Immature natural killer cell (primary cell): ENCODE data around the gene FBLN2. TPM values are rescaled to one million over a fixed set of nuclear protein-coding genes. Genes with fewer than 3 reads are reported as not detected.

ENCODE experiments used
- DNase-seq, 3 donors: peaks; one replicate each; pipeline ENCODE4 v3.0.0; 2022; ENCODE audit warnings: mixed read lengths in 1 of 3
- H3K27ac Mint-ChIP-seq, 6 donors: one replicate each; pipeline ENCODE4 v1.8.0; 2020; ENCODE audit warnings: mixed read lengths in 6 of 6, mild to moderate bottlenecking in 5 of 6, inconsistent platforms in 4 of 6, moderate library complexity in 3 of 6
- H3K27me3 Mint-ChIP-seq, 3 donors: one replicate each; pipeline ENCODE4 v1.8.0; 2020 to 2021; ENCODE audit warnings: low read depth in 3 of 3, mild to moderate bottlenecking in 3 of 3, mixed read lengths in 3 of 3, moderate library complexity in 3 of 3, inconsistent platforms in 1 of 3
- H3K36me3 Mint-ChIP-seq, 3 donors: one replicate each; pipeline ENCODE4 v1.8.0; 2020; ENCODE audit warnings: mixed read lengths in 3 of 3, inconsistent platforms in 2 of 3, mild to moderate bottlenecking in 2 of 3
- H3K4me1 Mint-ChIP-seq, 2 donors: one replicate each; pipeline ENCODE4 v1.8.0; 2020; ENCODE audit warnings: inconsistent platforms in 2 of 2, mild to moderate bottlenecking in 2 of 2, mixed read lengths in 2 of 2, moderate library complexity in 1 of 2
- H3K4me3 Mint-ChIP-seq, 5 donors: one replicate each; pipeline ENCODE4 v1.8.0; 2020; ENCODE audit warnings: mild to moderate bottlenecking in 5 of 5, mixed read lengths in 5 of 5, inconsistent platforms in 3 of 5, moderate library complexity in 3 of 5
- H3K9me3 Mint-ChIP-seq, 6 donors: one replicate each; pipeline ENCODE4 v1.8.0; 2020; ENCODE audit warnings: mild to moderate bottlenecking in 6 of 6, mixed read lengths in 6 of 6, inconsistent platforms in 4 of 6, moderate library complexity in 3 of 6
- polyA plus RNA-seq, 3 donors: library from polyadenylated mRNA; unstranded; fragments of 300-500 nt; fragmentation: Illumina TruSeq; gene quantifications; one replicate each; pipeline ENCODE4 v1.2.3, GENCODE V29; 2021

FBLN2 gene
- polyA plus RNA-seq, 3 donors from 2014 or later: 1.8 to 2.5 (median 2.2) TPM

DNA sequence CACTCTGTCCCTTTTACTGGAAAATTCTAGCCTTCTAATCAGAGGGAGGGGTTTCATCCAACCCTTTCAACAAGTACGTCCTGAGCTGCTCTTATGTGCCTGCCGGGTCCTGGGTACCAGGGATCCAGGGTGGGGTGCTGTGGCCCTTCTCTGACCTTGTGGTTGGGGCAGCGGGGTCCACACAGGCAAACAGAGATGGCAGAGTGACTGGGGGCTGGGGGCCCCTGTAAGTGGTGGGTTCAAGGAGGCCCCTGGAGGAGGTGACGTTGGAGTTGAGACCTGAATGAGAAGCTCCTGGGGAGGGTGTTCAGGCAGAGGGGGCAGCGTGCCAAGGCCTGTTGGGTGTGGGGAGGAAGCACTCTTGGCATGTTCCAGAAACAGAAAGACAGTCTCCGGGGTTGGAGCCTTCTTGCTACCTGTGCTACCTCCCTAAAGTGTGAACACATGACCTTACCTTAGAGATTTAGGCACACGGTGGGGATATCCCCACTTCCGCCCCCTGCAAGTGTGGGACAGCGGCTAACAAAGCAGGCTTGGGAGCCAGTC lies 78.1 kb downstream of the FBLN2 start:
- peak overlapping the region in 4 of 6 donors; percentile 22 to 67 (median 36) for H3K27ac Mint-ChIP-seq
- H3K36me3 Mint-ChIP-seq: no peaks in the 10 kb centered on the region
- DNase-seq: no peak
- peaks cover 2% of the 10 kb centered on the region in 3 donors for H3K27me3 Mint-ChIP-seq
- H3K4me3 Mint-ChIP-seq: no peak overlapping the region
- H3K9me3 Mint-ChIP-seq: no peaks in the 10 kb centered on the region
- peaks cover 2 to 6% of the 10 kb centered on the region in 2 donors for H3K4me1 Mint-ChIP-seq

DNA sequence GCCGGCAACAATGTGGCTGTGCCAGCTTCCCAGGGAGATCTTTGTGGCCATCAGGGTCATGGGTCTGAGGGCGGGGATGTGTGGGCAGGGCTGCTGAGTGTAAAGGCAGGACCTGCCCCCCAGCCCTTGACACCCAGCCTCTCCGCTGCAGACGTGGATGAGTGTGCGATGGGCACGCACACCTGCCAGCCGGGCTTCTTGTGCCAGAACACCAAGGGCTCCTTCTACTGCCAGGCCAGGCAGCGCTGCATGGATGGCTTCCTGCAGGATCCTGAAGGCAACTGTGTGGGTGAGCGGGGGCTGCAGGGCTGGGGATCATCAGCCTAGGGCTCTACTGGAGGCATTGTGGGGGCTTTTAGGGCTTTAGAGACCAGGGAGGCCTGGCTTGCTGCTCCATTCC lies 78.8 kb downstream of the FBLN2 start:
- Mint-ChIP-seq H3K36me3 (no peaks in the 10 kb centered on the region), H3K9me3 (no peaks in the 10 kb centered on the region), H3K27me3 (peaks cover 2% of the 10 kb centered on the region in 3 donors), H3K4me1 (no peaks in the 10 kb centered on the region), H3K27ac (peak overlapping the region in 1 of 6 donors; percentile 38), H3K4me3 (no peak overlapping the region)
- no peak for DNase-seq

DNA sequence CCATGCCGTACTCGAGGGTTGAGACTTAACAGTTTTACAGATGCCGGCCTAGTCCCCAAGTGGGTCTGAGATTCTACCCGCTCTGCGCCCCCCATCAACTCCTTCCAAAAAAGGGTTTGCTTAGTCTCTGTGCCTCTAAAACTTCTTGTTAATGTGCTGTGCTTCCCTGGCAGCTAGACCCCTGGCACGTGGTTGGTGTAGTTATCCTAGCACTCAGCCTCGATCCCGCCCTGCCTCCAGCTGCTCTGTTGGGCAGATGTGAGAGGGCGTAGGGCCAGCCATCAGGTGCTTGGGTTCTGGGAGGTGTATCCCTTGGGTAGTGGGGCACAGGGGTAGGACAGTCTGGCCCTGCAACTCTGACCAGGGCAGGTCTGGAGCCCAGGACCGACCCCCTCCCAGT lies 79.5 kb downstream of the FBLN2 start:
- Mint-ChIP-seq H3K4me3 (no peak overlapping the region), H3K4me1 (no peaks in the 10 kb centered on the region), H3K27ac (peak overlapping the region in 3 of 6 donors; percentile 38 to 59 (median 50)), H3K36me3 (no peaks in the 10 kb centered on the region), H3K27me3 (peaks cover 2% of the 10 kb centered on the region in 3 donors), H3K9me3 (no peaks in the 10 kb centered on the region)
- DNase-seq: no peak

DNA sequence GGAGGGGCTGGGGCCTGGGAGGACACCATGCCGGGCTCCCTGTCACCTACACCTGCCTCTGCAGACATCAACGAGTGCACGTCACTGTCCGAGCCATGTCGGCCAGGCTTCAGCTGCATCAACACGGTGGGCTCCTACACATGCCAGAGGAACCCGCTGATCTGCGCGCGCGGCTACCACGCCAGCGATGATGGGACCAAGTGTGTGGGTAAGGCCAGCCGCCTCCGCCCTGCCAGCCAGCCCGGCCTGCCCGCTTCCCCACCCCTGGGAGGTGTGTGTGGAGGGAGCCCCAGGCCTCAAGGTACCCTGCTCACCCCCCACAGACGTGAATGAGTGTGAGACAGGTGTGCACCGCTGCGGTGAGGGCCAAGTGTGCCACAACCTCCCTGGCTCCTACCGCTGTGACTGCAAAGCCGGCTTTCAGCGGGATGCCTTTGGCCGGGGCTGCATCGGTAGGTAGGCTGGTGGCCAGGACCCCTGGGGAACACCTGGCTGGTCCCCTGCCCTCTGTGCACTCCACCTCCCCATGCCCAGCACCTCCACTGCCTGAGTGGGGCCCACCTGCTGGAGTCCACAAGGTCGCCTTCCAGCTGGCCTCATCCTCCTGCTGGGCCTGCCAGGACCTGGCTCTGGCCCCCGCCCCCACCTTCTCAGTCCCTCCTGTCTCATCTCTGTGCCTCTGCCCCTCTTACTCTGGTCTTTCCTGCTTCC lies 80.1 kb downstream of the FBLN2 start:
- Mint-ChIP-seq H3K27ac (peak overlapping the region in 3 of 6 donors; percentile 52 to 80 (median 62)), H3K4me3 (no peak overlapping the region), H3K36me3 (no peaks in the 10 kb centered on the region), H3K4me1 (no peaks in the 10 kb centered on the region), H3K27me3 (peaks cover 2% of the 10 kb centered on the region in 3 donors), H3K9me3 (no peaks in the 10 kb centered on the region)
- DNase-seq: no peak

DNA sequence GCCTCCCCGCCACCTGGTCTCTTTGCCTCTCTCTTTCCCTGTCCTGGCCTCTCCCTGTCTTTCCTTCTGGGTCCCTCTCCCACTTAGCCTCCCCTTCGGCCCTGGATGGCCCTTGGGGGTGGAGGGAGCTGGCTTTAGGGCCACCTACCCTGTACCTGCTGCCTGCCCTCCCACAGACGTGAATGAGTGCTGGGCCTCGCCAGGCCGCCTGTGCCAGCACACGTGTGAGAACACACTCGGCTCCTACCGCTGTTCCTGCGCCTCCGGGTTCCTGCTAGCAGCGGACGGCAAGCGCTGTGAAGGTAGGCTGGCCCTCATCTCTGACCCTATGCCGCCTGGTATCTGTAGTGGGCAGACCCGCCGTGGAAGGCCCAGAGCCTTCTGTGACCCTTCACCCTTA lies 80.7 kb downstream of the FBLN2 start:
- DNase-seq: no peak
- Mint-ChIP-seq H3K4me3 (no peak overlapping the region), H3K36me3 (no peaks in the 10 kb centered on the region), H3K27ac (peak overlapping the region in 3 of 6 donors; percentile 52 to 80 (median 62)), H3K4me1 (no peaks in the 10 kb centered on the region), H3K27me3 (peaks cover 2% of the 10 kb centered on the region in 3 donors), H3K9me3 (no peaks in the 10 kb centered on the region)

DNA sequence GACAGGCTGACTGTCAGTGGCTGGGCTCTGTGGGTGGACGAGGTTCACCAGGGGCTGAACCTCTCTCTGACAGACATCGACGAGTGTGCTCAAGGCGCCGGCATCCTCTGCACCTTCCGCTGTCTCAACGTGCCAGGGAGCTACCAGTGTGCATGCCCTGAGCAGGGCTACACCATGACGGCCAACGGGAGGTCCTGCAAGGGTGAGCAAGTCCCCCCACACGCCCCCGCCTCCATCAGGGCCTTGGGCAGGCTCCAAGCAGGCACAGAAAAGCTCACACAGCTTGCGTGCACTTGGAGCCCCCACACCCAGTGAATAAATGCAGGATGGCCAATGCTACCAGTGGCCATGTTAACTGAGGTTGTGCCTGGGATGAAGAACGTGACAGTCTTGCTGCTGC lies 82.3 kb downstream of the FBLN2 start:
- Mint-ChIP-seq H3K4me3 (no peak overlapping the region), H3K4me1 (no peaks in the 10 kb centered on the region), H3K9me3 (no peaks in the 10 kb centered on the region), H3K27me3 (peaks cover 2 to 3% (median 2%) of the 10 kb centered on the region in 3 donors), H3K36me3 (no peaks in the 10 kb centered on the region), H3K27ac (no peak overlapping the region)
- no peak for DNase-seq

DNA sequence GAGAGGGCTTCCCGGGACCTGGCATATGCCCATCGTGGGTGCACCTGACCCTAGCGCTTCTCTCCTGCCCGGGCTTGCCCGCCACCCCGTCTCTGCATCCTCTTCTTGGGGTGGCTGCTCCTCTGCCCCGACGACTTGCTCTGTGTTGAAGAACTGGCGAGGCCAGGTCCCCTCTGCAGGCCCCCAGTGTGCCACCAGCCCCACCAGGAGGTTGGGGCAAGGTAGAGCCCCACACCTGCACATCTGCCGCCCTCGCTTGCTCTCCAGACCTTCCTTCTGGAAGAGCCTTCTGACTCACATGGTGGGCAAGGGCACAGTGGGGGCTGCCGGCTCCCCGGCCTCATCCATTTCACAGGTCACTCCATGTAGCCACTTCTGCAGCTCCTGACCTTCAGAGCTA lies 84.3 kb downstream of the FBLN2 start:
- no peak overlapping the region for H3K27ac Mint-ChIP-seq
- DNase-seq: no peak
- H3K4me1 Mint-ChIP-seq: no peaks in the 10 kb centered on the region
- no peaks in the 10 kb centered on the region for H3K9me3 Mint-ChIP-seq
- H3K36me3 Mint-ChIP-seq: no peaks in the 10 kb centered on the region
- peaks cover 2 to 3% (median 2%) of the 10 kb centered on the region in 3 donors for H3K27me3 Mint-ChIP-seq
- no peak overlapping the region for H3K4me3 Mint-ChIP-seq

DNA sequence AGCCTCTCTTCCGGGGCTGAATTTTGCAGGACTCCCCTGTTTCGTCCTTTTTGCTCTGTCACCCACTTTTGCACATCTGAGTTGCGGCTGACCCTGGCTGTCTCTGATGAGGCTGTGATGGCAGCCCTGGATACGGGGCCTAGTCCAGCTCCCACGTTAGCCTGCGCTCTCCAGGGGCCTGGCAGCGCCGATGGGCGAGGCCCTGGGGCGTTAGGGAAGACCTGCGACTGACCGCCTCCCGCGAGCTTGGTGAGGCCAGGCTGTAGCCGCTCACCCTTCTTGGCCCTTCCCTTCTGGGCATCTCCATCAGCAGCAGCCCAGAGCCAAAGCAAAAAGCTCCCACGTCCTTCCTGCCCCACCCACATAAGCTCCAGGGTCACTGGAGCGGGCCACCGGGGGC lies 85.2 kb downstream of the FBLN2 start:
- H3K36me3 Mint-ChIP-seq: no peaks in the 10 kb centered on the region
- no peaks in the 10 kb centered on the region for H3K9me3 Mint-ChIP-seq
- H3K4me3 Mint-ChIP-seq: no peak overlapping the region
- H3K27ac Mint-ChIP-seq: no peak overlapping the region
- H3K4me1 Mint-ChIP-seq: no peaks in the 10 kb centered on the region
- DNase-seq: no peak
- H3K27me3 Mint-ChIP-seq: peaks cover 0 to 3% (median 2%) of the 10 kb centered on the region in 3 donors

DNA sequence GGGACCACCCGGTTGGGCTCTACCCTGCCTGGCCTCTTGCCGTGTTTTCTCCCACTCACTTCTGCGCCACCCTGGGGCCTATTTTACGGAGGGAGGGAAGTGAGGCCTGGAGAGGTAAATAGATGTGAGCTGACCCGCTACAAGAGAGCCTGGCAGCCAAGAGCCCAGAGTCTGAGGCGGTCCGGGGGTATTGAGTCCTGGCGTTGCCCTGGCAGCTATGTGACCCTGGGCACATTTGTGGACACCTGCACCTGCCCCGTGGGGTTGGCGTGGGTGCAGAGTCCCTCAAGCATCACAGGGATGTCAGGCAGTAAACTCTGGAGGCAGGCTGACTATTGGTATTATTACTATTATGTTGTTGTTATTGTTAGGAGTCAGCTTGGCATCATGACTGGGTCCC lies 85.7 kb downstream of the FBLN2 start:
- no peaks in the 10 kb centered on the region for H3K4me1 Mint-ChIP-seq
- H3K27me3 Mint-ChIP-seq: peaks cover 0 to 3% (median 2%) of the 10 kb centered on the region in 3 donors
- H3K36me3 Mint-ChIP-seq: no peaks in the 10 kb centered on the region
- H3K27ac Mint-ChIP-seq: no peak overlapping the region
- no peaks in the 10 kb centered on the region for H3K9me3 Mint-ChIP-seq
- no peak overlapping the region for H3K4me3 Mint-ChIP-seq
- DNase-seq: no peak

DNA sequence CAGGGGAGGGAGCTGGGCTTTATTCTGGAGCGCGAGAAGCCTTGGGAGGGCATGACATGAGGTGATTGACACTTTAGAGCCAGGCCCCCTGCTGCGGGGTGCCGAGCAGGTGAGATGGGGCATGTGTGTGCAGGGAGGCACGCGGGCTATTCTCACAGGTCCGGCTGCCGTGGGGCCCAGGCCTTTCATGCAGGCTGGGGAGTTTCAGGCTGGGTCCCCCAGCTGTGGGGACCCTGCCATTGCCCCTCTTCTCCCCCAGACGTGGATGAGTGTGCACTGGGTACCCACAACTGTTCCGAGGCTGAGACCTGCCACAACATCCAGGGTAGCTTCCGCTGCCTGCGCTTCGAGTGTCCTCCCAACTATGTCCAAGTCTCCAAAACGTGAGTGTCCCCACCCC lies 87.3 kb downstream of the FBLN2 start:
- H3K9me3 Mint-ChIP-seq: no peaks in the 10 kb centered on the region
- no peaks in the 10 kb centered on the region for H3K36me3 Mint-ChIP-seq
- no peak overlapping the region for H3K27ac Mint-ChIP-seq
- H3K27me3 Mint-ChIP-seq: peaks cover 0 to 4% (median 0%) of the 10 kb centered on the region in 3 donors
- no peaks in the 10 kb centered on the region for H3K4me1 Mint-ChIP-seq
- DNase-seq: no peak
- no peak overlapping the region for H3K4me3 Mint-ChIP-seq

DNA sequence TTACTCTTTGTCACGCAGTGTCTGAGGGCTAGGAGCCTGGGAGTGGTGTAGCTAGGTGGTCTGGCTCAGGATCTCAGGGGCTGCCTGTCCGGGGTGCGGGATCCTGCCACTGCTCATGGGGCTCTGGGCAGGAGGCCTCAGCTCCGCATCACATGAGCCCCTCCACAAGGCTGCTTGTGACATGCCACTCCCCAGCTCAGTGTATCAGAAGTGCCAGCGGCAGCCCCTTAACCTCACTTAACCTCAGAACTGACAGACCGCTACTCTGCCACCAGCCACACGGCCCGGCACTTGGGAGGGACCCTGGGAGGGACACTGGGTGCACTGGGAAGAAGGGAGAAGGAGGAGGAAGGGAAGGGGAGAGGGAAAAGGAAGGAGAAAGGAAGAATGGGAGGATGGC lies 87.9 kb downstream of the FBLN2 start:
- no peak for DNase-seq
- H3K4me3 Mint-ChIP-seq: no peak overlapping the region
- no peaks in the 10 kb centered on the region for H3K9me3 Mint-ChIP-seq
- no peak overlapping the region for H3K27ac Mint-ChIP-seq
- H3K36me3 Mint-ChIP-seq: no peaks in the 10 kb centered on the region
- peaks cover 0 to 6% (median 0%) of the 10 kb centered on the region in 3 donors for H3K27me3 Mint-ChIP-seq
- H3K4me1 Mint-ChIP-seq: no peaks in the 10 kb centered on the region

DNA sequence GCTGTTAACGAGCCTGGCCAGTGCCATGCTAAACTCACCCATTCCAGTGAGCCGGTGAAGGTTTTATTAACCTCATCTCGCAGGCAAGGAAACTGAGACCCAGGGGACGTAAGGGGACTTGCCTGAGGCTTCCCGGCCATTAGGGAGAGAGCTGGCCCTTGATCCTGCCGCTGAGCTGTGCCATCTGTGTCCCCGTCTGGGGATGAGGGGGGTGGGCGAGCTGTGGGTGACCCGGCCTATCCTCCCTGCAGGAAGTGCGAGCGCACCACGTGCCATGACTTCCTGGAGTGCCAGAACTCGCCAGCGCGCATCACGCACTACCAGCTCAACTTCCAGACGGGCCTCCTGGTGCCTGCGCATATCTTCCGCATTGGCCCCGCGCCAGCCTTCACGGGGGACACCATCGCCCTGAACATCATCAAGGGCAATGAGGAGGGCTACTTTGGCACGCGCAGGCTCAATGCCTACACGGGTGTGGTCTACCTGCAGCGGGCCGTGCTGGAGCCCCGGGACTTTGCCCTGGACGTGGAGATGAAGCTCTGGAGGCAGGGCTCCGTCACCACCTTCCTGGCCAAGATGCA lies 88.5 kb downstream of the FBLN2 start:
- Mint-ChIP-seq H3K36me3 (no peaks in the 10 kb centered on the region), H3K27me3 (peaks cover 0 to 6% (median 2%) of the 10 kb centered on the region in 3 donors), H3K9me3 (no peaks in the 10 kb centered on the region), H3K4me1 (no peaks in the 10 kb centered on the region), H3K4me3 (no peak overlapping the region), H3K27ac (no peak overlapping the region)
- DNase-seq: no peak

DNA sequence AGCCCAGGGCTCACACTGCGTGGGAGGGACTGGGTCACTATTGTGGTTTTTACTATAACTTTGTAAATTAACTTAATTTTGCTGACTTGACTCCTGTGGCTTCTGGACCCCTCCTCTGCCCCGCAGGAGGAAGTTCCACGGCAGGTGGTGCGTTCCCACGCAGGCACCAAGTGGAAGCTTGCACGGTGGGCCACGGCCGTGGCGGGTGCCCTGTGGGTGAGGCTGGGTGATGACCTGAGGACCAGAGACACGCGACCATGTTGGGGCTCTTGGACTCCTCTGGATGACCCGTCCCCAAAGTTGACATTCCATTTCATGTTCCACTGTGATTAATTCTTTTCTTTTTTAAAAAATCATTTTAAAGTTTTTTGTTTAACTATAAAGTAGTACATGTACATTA lies 89.0 kb downstream of the FBLN2 start:
- H3K36me3 Mint-ChIP-seq: no peaks in the 10 kb centered on the region
- H3K9me3 Mint-ChIP-seq: no peaks in the 10 kb centered on the region
- H3K27me3 Mint-ChIP-seq: peaks cover 0 to 6% (median 2%) of the 10 kb centered on the region in 3 donors
- H3K4me3 Mint-ChIP-seq: no peak overlapping the region
- H3K27ac Mint-ChIP-seq: no peak overlapping the region
- DNase-seq: no peak
- no peaks in the 10 kb centered on the region for H3K4me1 Mint-ChIP-seq

DNA sequence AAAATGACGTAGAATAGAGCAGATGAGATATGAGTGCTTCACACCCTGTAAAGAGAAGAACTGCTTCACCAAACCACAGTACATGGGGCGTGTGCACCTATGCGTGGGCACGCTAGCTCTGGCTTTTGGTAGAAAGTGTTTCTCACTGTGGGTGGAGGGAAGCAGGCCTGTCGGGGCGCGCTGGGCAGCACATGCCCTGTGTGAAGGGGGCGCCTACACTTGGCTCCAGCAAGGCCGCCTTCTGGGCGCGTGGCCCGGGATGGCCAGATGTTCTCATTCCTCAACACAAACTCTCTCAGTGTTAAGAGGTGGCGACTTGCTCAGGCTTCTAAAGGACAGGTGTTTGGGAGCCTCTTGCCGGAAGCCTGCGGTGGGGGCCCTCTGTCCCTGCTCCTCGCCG lies 90.0 kb downstream of the FBLN2 start:
- no peaks in the 10 kb centered on the region for H3K4me1 Mint-ChIP-seq
- H3K36me3 Mint-ChIP-seq: no peaks in the 10 kb centered on the region
- no peak overlapping the region for H3K27ac Mint-ChIP-seq
- H3K27me3 Mint-ChIP-seq: peaks cover 0 to 6% (median 2%) of the 10 kb centered on the region in 3 donors
- H3K9me3 Mint-ChIP-seq: no peaks in the 10 kb centered on the region
- DNase-seq: peak in 1 of 3 donors; percentile 16
- no peak overlapping the region for H3K4me3 Mint-ChIP-seq
